DOHH2 (cell line): Measurements from ENCODE around the gene XRCC6.

Source experiments
- CTCF ChIP-seq: fragments of 200-600 bp; sonication (generic); IDR thresholded peaks from one replicate; pipeline ENCODE4 v1.5.1; 2014; ENCODE audit warnings: antibody characterized with exemption, mild to moderate bottlenecking, low read depth, low read length; ENCODE audit not compliant: poor library complexity, severe bottlenecking
- EZH2phosphoT487 ChIP-seq: fragments of 200-600 bp; sonication (generic); IDR thresholded peaks from 2 replicates; pipeline ENCODE4 v1.6.1; 2017; ENCODE audit warnings: borderline replicate concordance, mild to moderate bottlenecking, antibody characterized with exemption, low read length, moderate library complexity, mixed read lengths

GRCh38 chr22:41638748-41639147 lies 17.7 kb downstream of the XRCC6 start:
- TF ChIP-seq CTCF: no peak
- no peak for TF ChIP-seq EZH2phosphoT487
